Raji (cell line): Measurements from ENCODE around the gene TNFRSF14.

Experiments used
- POLR2A ChIP-seq: IDR thresholded peaks from 2 replicates; pipeline ENCODE4 v1.6.1; 2011; ENCODE audit warnings: low read depth, low read length, control low read depth; ENCODE audit not compliant: insufficient read depth

Gene TNFRSF14

GRCh38 chr1:2556277-2556677 is at the start of gene TNFRSF14:
Gene TNFRSF14 (plus strand): TSS chr1:2556371. CDS start chr1:2556665, 294 bp downstream.
- peak; percentile 61 for TF ChIP-seq POLR2A

- TF ChIP-seq POLR2A: no peak
These were observed 49.1 kb upstream of the TNFRSF14 start for GRCh38 chr1:2506901-2507565.

GRCh38 chr1:2507744-2508155 is 48.4 kb upstream of the TNFRSF14 start:
- TF ChIP-seq POLR2A: no peak

GRCh38 chr1:2508180-2508579 is 48.0 kb upstream of the TNFRSF14 start:
- TF ChIP-seq POLR2A: no peak

GRCh38 chr1:2508751-2509150 is 47.4 kb upstream of the TNFRSF14 start:
- TF ChIP-seq POLR2A: no peak

GRCh38 chr1:2509589-2509988 is 46.6 kb upstream of the TNFRSF14 start:
- no peak for TF ChIP-seq POLR2A

- TF ChIP-seq POLR2A: no peak
These were observed 45.6 kb upstream of the TNFRSF14 start for GRCh38 chr1:2510366-2511155.

GRCh38 chr1:2512862-2513421 is 43.2 kb upstream of the TNFRSF14 start:
- no peak for TF ChIP-seq POLR2A

- no peak for TF ChIP-seq POLR2A
These were observed 42.1 kb upstream of the TNFRSF14 start for GRCh38 chr1:2513939-2514652.

GRCh38 chr1:2514863-2515762 is 41.1 kb upstream of the TNFRSF14 start:
- no peak for TF ChIP-seq POLR2A

GRCh38 chr1:2515763-2516080 is 40.4 kb upstream of the TNFRSF14 start:
- TF ChIP-seq POLR2A: no peak

GRCh38 chr1:2516124-2516523 is 40.0 kb upstream of the TNFRSF14 start:
- no peak for TF ChIP-seq POLR2A

GRCh38 chr1:2516946-2517345 is 39.2 kb upstream of the TNFRSF14 start:
- TF ChIP-seq POLR2A: no peak

- TF ChIP-seq POLR2A: no peak
These were observed 38.2 kb upstream of the TNFRSF14 start for GRCh38 chr1:2517966-2518365.

- TF ChIP-seq POLR2A: no peak
These were observed 37.6 kb upstream of the TNFRSF14 start for GRCh38 chr1:2518528-2518927.

GRCh38 chr1:2519029-2519685 is 37.0 kb upstream of the TNFRSF14 start:
- TF ChIP-seq POLR2A: no peak
